HG03108 (cell line): ENCODE data around the gene COPS2.
"Not testable (repeated sequence)": the region's sequence is repeated elsewhere in the genome, so short reads cannot be mapped to it uniquely, and the experiment has no call there.

Experiments used
- ATAC-seq: cut with Tn5 transposase; IDR thresholded peaks from one replicate; pipeline ENCODE4 v1.9.1; 2021; ENCODE audit warnings: moderate library complexity; ENCODE audit not compliant: unreplicated experiment

Gene COPS2

GRCh38 chr15:49155110-49155833 is at the start of gene COPS2:
COPS2 (minus strand) TSS chr15:49155599; CDS start chr15:49155578, 21 bp downstream.
- peak; percentile 91 for ATAC-seq

- ATAC-seq: no peak
Measured at GRCh38 chr15:49200347-49200746, 44.9 kb upstream of the COPS2 start.

GRCh38 chr15:49199666-49200065 is 44.3 kb upstream of the COPS2 start:
- ATAC-seq: no peak

GRCh38 chr15:49196856-49197255 is 41.5 kb upstream of the COPS2 start:
- ATAC-seq: no peak

- ATAC-seq: no peak
Measured at GRCh38 chr15:49191892-49192291, 36.5 kb upstream of the COPS2 start.

- ATAC-seq: no peak
Measured at GRCh38 chr15:49190586-49190985, 35.2 kb upstream of the COPS2 start.

- ATAC-seq: no peak
Measured at GRCh38 chr15:49189631-49190030, 34.2 kb upstream of the COPS2 start.

GRCh38 chr15:49188933-49189332 is 33.5 kb upstream of the COPS2 start:
- ATAC-seq: no peak

- no peak for ATAC-seq
Measured at GRCh38 chr15:49187549-49188245, 32.3 kb upstream of the COPS2 start.

GRCh38 chr15:49185473-49185872 is 30.1 kb upstream of the COPS2 start:
- peak; percentile 70 for ATAC-seq

- ATAC-seq: not testable (repeated sequence)
Measured at GRCh38 chr15:49183741-49184140, 28.3 kb upstream of the COPS2 start.

- ATAC-seq: no peak
Measured at GRCh38 chr15:49182128-49182527, 26.7 kb upstream of the COPS2 start.

GRCh38 chr15:49179433-49180190 is 24.2 kb upstream of the COPS2 start:
- ATAC-seq: no peak

GRCh38 chr15:49178497-49178896 is 23.1 kb upstream of the COPS2 start:
- ATAC-seq: no peak

GRCh38 chr15:49175582-49176397 is 20.4 kb upstream of the COPS2 start:
- not testable (repeated sequence) for ATAC-seq

- no peak for ATAC-seq
Measured at GRCh38 chr15:49174902-49175301, 19.5 kb upstream of the COPS2 start.

- ATAC-seq: no peak
Measured at GRCh38 chr15:49171790-49172189, 16.4 kb upstream of the COPS2 start.

- peak; percentile 96 for ATAC-seq
Measured at GRCh38 chr15:49169880-49170597, 14.6 kb upstream of the COPS2 start, which contains the start of gene GALK2. GALK2 (plus strand) TSS chr15:49170247; CDS start chr15:49170323, 76 bp downstream.

- ATAC-seq: no peak
Measured at GRCh38 chr15:49168016-49168415, 12.6 kb upstream of the COPS2 start.

- no peak for ATAC-seq
Measured at GRCh38 chr15:49164865-49165264, 9.5 kb upstream of the COPS2 start.
